Measurements from ENCODE around the gene SLC5A12.
"Not testable (repeated sequence)": the region's sequence is repeated elsewhere in the genome, so short reads cannot be mapped to it uniquely, and the experiment has no call there.

SLC5A12 gene

DNA sequence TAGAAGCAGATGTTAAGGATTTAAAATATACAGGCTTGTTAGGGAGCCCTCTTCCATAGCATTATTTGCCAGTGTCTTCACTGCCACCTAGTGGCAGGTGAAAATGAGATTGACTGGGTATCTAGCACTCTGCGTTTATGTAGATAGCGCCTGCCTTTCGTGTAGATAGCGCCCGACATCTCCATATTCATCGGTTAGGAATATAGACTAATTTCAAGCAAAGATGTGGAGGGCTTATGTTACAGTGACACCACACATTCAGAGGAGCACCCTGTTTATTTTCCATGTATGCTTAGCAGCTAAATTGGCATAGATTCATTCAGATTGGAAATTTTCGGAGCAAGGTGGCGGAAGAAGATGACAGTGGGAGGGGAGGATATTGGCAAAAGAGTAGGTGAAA, 72.0 kb downstream of the SLC5A12 start:
- peak; percentile 70 for DNase-seq

DNA sequence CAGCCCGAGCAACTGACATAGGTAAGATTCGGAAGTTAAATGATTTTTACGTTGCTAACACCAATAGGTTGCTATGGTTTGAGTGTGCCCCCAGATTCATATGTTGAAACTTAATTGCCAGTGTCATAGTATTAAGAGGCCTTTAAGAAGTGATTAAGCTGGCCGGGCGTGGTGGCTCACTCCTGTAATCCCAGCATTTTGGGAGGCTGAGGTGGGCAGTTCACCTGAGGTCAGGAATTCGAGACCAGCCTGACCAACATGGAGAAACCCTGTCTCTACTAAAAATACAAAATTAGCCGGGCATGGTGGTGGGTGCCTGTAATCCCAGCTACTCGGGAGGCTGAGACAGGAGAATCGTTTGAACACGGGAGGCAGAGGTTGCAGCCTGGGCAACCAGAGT, 78.5 kb downstream of the SLC5A12 start:
- DNase-seq, result not testable (repeated sequence)

DNA sequence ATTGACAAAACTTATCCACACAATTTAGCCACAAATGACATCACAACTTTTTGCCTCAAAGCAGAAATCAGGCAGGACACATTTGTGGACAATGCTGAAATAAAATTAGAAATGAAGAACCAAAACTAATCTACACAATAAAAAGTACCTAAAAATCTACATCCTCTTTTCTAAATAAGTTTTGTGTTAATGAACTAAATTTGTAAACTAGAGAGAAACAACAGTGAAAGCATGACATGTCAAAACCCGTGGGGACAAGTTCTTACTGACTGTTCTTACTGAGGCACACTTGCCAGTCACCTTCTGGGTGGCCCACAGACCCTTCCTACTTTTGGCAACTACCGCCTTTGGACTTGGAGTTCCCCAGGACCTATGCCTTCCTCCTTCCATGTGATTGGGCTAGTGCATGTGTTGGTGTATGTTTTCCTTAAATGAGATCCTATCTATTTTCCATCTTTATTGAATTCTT, 89.1 kb downstream of the SLC5A12 start:
- no peak for DNase-seq

DNA sequence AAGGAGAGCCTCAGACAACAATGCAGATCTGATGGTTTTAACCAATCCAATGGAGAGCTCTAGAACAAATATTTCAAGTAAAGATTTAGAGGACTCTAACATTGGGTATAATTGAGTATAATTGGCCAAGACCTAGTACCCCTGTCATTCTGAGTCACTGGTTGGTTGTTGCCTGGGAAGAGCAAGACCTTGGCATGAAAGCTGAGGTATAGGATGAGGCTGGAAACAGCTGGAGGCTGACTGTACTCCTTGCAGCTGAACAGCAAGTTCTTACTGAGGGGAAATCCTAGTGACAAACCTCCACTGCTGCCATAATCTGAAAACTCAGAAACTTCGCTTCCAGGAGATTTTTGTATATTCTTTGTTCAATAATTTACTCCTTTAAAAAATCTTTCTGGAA, 95.5 kb downstream of the SLC5A12 start:
- DNase-seq, result no peak

DNA sequence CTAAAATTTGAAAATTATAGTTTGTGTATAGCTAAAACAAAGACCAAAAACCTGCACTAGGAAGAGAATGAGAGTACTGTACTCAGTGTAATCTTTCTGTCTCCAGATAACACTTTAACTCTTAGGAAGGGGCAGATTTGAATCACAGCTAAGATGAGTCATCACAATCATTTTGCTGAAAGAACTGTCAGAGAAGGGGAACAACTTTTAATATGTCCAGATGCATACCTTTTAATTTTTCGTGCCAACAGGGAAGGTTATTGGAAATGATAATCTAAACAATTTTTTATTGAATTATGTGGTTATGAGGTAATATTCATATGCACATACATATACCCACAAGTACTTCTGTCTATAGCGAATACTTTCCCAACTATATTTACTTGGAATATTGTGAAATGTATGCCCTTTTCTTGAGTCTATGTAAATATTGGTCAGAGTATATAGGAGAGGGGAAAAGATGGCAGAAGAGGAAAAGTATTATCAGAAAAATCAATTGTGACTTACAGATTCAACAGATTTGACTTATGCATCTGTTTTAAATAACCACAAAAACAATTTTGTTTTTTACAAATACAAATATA, 98.7 kb downstream of the SLC5A12 start:
- DNase-seq, result no peak

DNA sequence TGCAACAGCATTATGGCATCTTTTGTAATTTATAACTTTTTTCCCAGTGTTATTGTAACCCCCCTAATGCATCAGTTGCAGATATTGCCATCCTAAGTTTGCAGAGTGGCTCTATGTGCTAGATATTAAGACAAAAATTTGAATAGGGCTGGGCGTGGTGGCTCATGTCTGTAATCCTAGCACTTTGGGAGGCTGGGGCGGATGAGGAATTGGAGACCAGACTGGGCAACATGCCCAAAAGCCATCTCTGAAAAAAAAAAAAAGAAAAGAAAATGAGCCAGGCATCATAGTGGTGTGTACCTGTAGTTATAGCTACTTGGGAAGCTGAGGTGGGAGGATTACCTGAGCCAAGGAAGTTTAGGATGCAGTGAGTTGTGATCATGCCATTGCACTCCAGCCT, 99.7 kb downstream of the SLC5A12 start:
- DNase-seq, result peak; percentile 53

DNA sequence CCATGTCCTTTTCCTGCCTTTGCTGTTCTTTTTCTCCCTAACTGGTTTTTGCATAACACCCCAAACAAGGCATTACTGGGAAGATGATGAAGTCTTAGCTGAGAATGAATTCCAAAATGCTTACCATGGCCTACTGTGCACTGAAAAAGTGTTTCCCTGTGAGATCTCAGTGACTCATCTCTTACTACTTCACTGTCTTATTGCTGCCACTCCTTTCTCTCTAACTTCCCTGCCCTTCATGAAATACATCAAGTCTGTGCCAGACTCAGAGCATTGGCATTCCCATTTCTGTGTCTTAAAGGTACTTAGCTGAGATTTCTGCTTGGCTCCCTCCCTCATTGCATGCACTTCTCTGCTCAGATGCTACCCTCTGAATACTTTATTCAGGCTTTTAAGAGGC, 100.7 kb downstream of the SLC5A12 start:
- no peak for DNase-seq

DNA sequence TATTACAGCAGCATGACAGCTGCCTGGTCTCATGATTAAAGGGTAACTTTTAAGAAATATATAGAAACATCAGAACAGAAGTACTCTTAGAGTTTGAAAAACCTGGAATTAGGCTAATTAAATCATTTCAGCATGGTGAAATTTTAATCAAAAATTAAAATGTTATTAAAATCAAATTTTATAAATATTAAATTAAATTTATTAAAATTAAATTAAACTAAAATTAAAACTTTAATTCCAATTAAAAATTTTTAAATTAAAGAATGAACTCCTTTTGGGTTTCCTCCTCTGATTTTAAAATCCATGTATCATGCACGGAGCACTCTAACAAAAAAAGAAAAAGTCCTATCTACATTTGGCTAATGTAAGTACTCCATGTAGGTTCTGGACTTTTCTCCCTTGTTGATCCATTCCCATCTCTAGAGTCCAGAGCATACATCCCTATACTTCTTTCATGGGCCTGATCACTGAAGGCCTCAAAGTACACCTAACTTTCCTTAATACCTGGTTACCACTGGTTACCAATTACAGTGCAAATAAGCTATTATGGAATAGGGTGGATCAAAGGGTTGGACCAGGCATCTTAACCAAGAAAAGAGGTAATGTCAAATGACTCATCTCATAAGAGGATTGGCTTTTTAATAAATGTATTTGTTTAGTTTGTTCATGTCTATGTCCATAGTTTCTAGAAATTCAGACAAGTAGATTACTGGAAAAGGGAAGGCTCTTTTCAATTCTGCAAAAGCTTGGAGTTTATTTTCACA, 101.4 kb downstream of the SLC5A12 start:
- DNase-seq, result no peak

DNA sequence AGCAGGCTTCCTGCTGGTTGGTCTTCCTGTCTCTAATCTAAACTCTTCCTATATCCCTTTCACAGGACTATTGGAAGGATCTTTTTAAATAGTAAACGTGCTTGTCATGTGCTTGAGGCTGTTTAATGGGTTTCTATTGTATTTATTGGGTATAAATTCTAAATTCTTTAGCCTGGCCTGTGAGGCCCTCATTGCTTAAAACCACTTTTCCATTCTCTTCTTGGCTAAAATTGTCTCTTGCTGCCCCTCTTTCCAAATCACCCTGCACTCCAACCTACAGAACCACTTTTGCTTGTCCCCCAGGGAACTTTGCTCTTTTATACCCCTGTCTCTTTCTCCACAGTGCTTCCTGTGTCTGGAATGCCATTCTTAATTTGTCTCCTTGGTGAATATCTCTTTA, 103.4 kb downstream of the SLC5A12 start:
- no peak for DNase-seq
